CD8-positive, alpha-beta memory T cell (primary cell): Measurements from ENCODE around the gene ASCC1. TPM values are rescaled to one million over a fixed set of nuclear protein-coding genes. Genes with fewer than 3 reads are reported as not detected.

Experiments used
- CTCF ChIA-PET: fragments of 350-600 bp; sonication (Branson Sonifier 250); formaldehyde crosslinking; loops from one replicate; lab custom pipeline; 2021; ENCODE audit warnings: antibody characterized with exemption; lab: Charles Lee
- POLR2A ChIA-PET: fragments of 350-600 bp; sonication (Branson Sonifier 250); formaldehyde crosslinking; loops from one replicate; lab custom pipeline; 2021; ENCODE audit warnings: antibody characterized with exemption; lab: Charles Lee
- DNase-seq, 5 donors: peaks; one replicate each; pipeline versions ENCODE4 v3.0.0 to v3.0.0-alpha.2; 2020 to 2022; ENCODE audit warnings: mixed read lengths in 1 of 5
- H3K27ac ChIP-seq: one replicate; pipeline ENCODE4 v1.7.0; 2013; ENCODE audit warnings: low read depth, mild to moderate bottlenecking, low read length, moderate library complexity
- H3K27me3 ChIP-seq: 2 replicates; pipeline ENCODE4 v1.7.0; 2013; ENCODE audit warnings: low read length, mild to moderate bottlenecking; ENCODE audit not compliant: insufficient read depth, poor library complexity, severe bottlenecking
- H3K36me3 ChIP-seq: 2 replicates; pipeline ENCODE4 v1.7.0; 2013; ENCODE audit warnings: mild to moderate bottlenecking, low read length, moderate library complexity; ENCODE audit not compliant: insufficient read depth
- H3K4me1 ChIP-seq: 2 replicates; pipeline ENCODE4 v1.7.0; 2013; ENCODE audit warnings: mild to moderate bottlenecking, low read length, moderate library complexity; ENCODE audit not compliant: insufficient read depth
- H3K4me3 ChIP-seq: 2 replicates; pipeline ENCODE4 v1.7.0; 2013; ENCODE audit warnings: mild to moderate bottlenecking, low read length
- H3K9me3 ChIP-seq: 2 replicates; pipeline ENCODE4 v1.7.0; 2013; ENCODE audit warnings: mild to moderate bottlenecking, low read length
- H3K27ac Mint-ChIP-seq, 8 donors: one replicate each; pipeline ENCODE4 v1.8.0; 2020 to 2021; ENCODE audit warnings: mixed read lengths in 8 of 8, mild to moderate bottlenecking in 6 of 8, inconsistent platforms in 3 of 8, moderate library complexity in 3 of 8
- H3K27me3 Mint-ChIP-seq, 2 donors: one replicate each; pipeline ENCODE4 v1.8.0; 2020 to 2021; ENCODE audit warnings: mixed read lengths in 2 of 2, mild to moderate bottlenecking in 1 of 2, moderate library complexity in 1 of 2
- H3K36me3 Mint-ChIP-seq, 3 donors: one replicate each; pipeline ENCODE4 v1.8.0; 2020 to 2021; ENCODE audit warnings: mixed read lengths in 3 of 3, inconsistent platforms in 1 of 3, mild to moderate bottlenecking in 1 of 3
- H3K4me1 Mint-ChIP-seq, 3 donors: one replicate each; pipeline ENCODE4 v1.8.0; 2020 to 2021; ENCODE audit warnings: mixed read lengths in 3 of 3, inconsistent platforms in 1 of 3, mild to moderate bottlenecking in 1 of 3
- H3K4me3 Mint-ChIP-seq, 7 donors: one replicate each; pipeline ENCODE4 v1.8.0; 2020 to 2021; ENCODE audit warnings: mixed read lengths in 7 of 7, mild to moderate bottlenecking in 6 of 7, moderate library complexity in 4 of 7, inconsistent platforms in 2 of 7
- H3K9me3 Mint-ChIP-seq, 5 donors: one replicate each; pipeline ENCODE4 v1.8.0; 2020 to 2022; ENCODE audit warnings: mixed read lengths in 5 of 5, mild to moderate bottlenecking in 3 of 5, moderate library complexity in 2 of 5, inconsistent platforms in 1 of 5
- polyA plus RNA-seq: library from polyadenylated mRNA; unstranded; fragments of 300-500 nt; fragmentation: Illumina TruSeq; gene quantifications from one replicate; pipeline ENCODE4 v1.2.3, GENCODE V29; 2021
- total RNA-seq, 2 experiments: library from RNA; stranded (reverse); gene quantifications; one replicate each; pipeline ENCODE4 v1.2.3, GENCODE V29; 2021

ASCC1 gene
- total and polyA plus RNA-seq, 3 experiments from 2014 or later = 19.1 to 43.2 (median 36.3) TPM

GRCh38 chr10:72194949-72195348, 21.1 kb downstream of the ASCC1 start:
- no peaks in the 10 kb centered on the region for H3K9me3 ChIP-seq
- Mint-ChIP-seq H3K9me3 (no peaks in the 10 kb centered on the region), H3K4me1 (peaks cover 0 to 4% (median 3%) of the 10 kb centered on the region in 3 donors), H3K36me3 (peaks cover 3 to 45% (median 6%) of the 10 kb centered on the region in 3 donors), H3K27ac (peak overlapping the region in 1 of 8 donors; percentile 66), H3K4me3 (no peak overlapping the region), H3K27me3 (no peaks in the 10 kb centered on the region)
- no peak overlapping the region for H3K27ac ChIP-seq
- DNase-seq = no peak
- H3K4me3 ChIP-seq = no peak overlapping the region
- POLR2A ChIA-PET = interaction anchor here (0.7 kb wide), 2 partner anchors 65 to 108 kb away, joined by 3 read pairs; no protein-coding TSS in a partner anchor
- peaks cover 13% of the 10 kb centered on the region for H3K36me3 ChIP-seq
- CTCF ChIA-PET = no interaction called here
- no peaks in the 10 kb centered on the region for H3K27me3 ChIP-seq
- H3K4me1 ChIP-seq = no peaks in the 10 kb centered on the region

- Histone ChIP-seq H3K27ac (no peak overlapping the region), H3K9me3 (no peaks in the 10 kb centered on the region), H3K36me3 (no peaks in the 10 kb centered on the region), H3K27me3 (no peaks in the 10 kb centered on the region), H3K4me1 (no peaks in the 10 kb centered on the region), H3K4me3 (no peak overlapping the region)
- no peak for DNase-seq
- H3K27ac Mint-ChIP-seq = peak overlapping the region in 1 of 8 donors; percentile 8
- H3K36me3 Mint-ChIP-seq = peaks cover 9 to 39% (median 12%) of the 10 kb centered on the region in 3 donors
- CTCF ChIA-PET = no interaction called here
- peaks cover 0 to 6% (median 4%) of the 10 kb centered on the region in 5 donors for H3K9me3 Mint-ChIP-seq
- POLR2A ChIA-PET = interaction anchor here (1.0 kb wide), 1 partner anchor 29 kb away, joined by 10 read pairs; the partner anchor contains the start of genes ANAPC16 and ASCC1
- H3K27me3 Mint-ChIP-seq = no peaks in the 10 kb centered on the region
- no peak overlapping the region for H3K4me3 Mint-ChIP-seq
- peaks cover 0 to 7% (median 4%) of the 10 kb centered on the region in 3 donors for H3K4me1 Mint-ChIP-seq
Measured at GRCh38 chr10:72186982-72187330, 29.1 kb downstream of the ASCC1 start.

- Histone ChIP-seq H3K9me3 (no peaks in the 10 kb centered on the region), H3K36me3 (no peaks in the 10 kb centered on the region), H3K27ac (no peak overlapping the region), H3K27me3 (no peaks in the 10 kb centered on the region), H3K4me3 (no peak overlapping the region), H3K4me1 (no peaks in the 10 kb centered on the region)
- ChIA-PET POLR2A (interaction anchor here (1.0 kb wide), 1 partner anchor 29 kb away, joined by 10 read pairs; the partner anchor contains the start of genes ANAPC16 and ASCC1), CTCF (no interaction called here)
- H3K4me1 Mint-ChIP-seq = peaks cover 0 to 7% (median 4%) of the 10 kb centered on the region in 3 donors
- no peaks in the 10 kb centered on the region for H3K27me3 Mint-ChIP-seq
- no peak for DNase-seq
- H3K9me3 Mint-ChIP-seq = peaks cover 0 to 6% (median 4%) of the 10 kb centered on the region in 5 donors
- no peak overlapping the region for H3K4me3 Mint-ChIP-seq
- H3K27ac Mint-ChIP-seq = peak overlapping the region in 2 of 8 donors; percentile 8 to 24
- peaks cover 8 to 40% (median 12%) of the 10 kb centered on the region in 3 donors for H3K36me3 Mint-ChIP-seq
Measured at GRCh38 chr10:72186258-72186981, 29.7 kb downstream of the ASCC1 start.

GRCh38 chr10:72184156-72184555, 31.9 kb downstream of the ASCC1 start:
- H3K4me1 Mint-ChIP-seq = peaks cover 0 to 7% (median 4%) of the 10 kb centered on the region in 3 donors
- peaks cover 12 to 43% (median 12%) of the 10 kb centered on the region in 3 donors for H3K36me3 Mint-ChIP-seq
- Histone ChIP-seq H3K36me3 (no peaks in the 10 kb centered on the region), H3K4me1 (no peaks in the 10 kb centered on the region), H3K4me3 (no peak overlapping the region), H3K9me3 (no peaks in the 10 kb centered on the region), H3K27ac (no peak overlapping the region), H3K27me3 (no peaks in the 10 kb centered on the region)
- no peak overlapping the region for H3K4me3 Mint-ChIP-seq
- CTCF ChIA-PET = no interaction called here
- H3K27ac Mint-ChIP-seq = no peak overlapping the region
- POLR2A ChIA-PET = no interaction called here
- peaks cover 0 to 6% (median 4%) of the 10 kb centered on the region in 5 donors for H3K9me3 Mint-ChIP-seq
- DNase-seq = no peak
- no peaks in the 10 kb centered on the region for H3K27me3 Mint-ChIP-seq

GRCh38 chr10:72177454-72177853, 38.6 kb downstream of the ASCC1 start:
- Histone ChIP-seq H3K27me3 (no peaks in the 10 kb centered on the region), H3K4me3 (no peak overlapping the region), H3K4me1 (no peaks in the 10 kb centered on the region), H3K27ac (no peak overlapping the region), H3K9me3 (no peaks in the 10 kb centered on the region), H3K36me3 (no peaks in the 10 kb centered on the region)
- no peak overlapping the region for H3K4me3 Mint-ChIP-seq
- POLR2A ChIA-PET = no interaction called here
- no peaks in the 10 kb centered on the region for H3K4me1 Mint-ChIP-seq
- H3K36me3 Mint-ChIP-seq = peaks cover 0 to 33% (median 10%) of the 10 kb centered on the region in 3 donors
- CTCF ChIA-PET = interaction anchor here (0.9 kb wide), 1 partner anchor 44 kb away, joined by 3 read pairs; no protein-coding TSS in a partner anchor
- H3K27me3 Mint-ChIP-seq = no peaks in the 10 kb centered on the region
- H3K27ac Mint-ChIP-seq = no peak overlapping the region
- no peaks in the 10 kb centered on the region for H3K9me3 Mint-ChIP-seq
- DNase-seq = no peak

- Histone ChIP-seq H3K27ac (no peak overlapping the region), H3K9me3 (no peaks in the 10 kb centered on the region), H3K27me3 (no peaks in the 10 kb centered on the region), H3K36me3 (no peaks in the 10 kb centered on the region), H3K4me3 (no peak overlapping the region), H3K4me1 (no peaks in the 10 kb centered on the region)
- Mint-ChIP-seq H3K4me1 (no peaks in the 10 kb centered on the region), H3K9me3 (no peaks in the 10 kb centered on the region), H3K27ac (no peak overlapping the region), H3K27me3 (no peaks in the 10 kb centered on the region), H3K36me3 (peaks cover 0 to 28% (median 10%) of the 10 kb centered on the region in 3 donors), H3K4me3 (no peak overlapping the region)
- ChIA-PET POLR2A (no interaction called here), CTCF (interaction anchor here (0.9 kb wide), 1 partner anchor 45 kb away, joined by 3 read pairs; no protein-coding TSS in a partner anchor)
- no peak for DNase-seq
Measured at GRCh38 chr10:72176701-72177100, 39.4 kb downstream of the ASCC1 start.

- H3K36me3 ChIP-seq = no peaks in the 10 kb centered on the region
- POLR2A ChIA-PET = no interaction called here
- no peak overlapping the region for H3K27ac ChIP-seq
- H3K4me3 Mint-ChIP-seq = no peak overlapping the region
- no peaks in the 10 kb centered on the region for H3K27me3 ChIP-seq
- H3K27me3 Mint-ChIP-seq = no peaks in the 10 kb centered on the region
- DNase-seq = no peak
- H3K4me1 ChIP-seq = no peaks in the 10 kb centered on the region
- CTCF ChIA-PET = no interaction called here
- peaks cover 0 to 3% (median 0%) of the 10 kb centered on the region in 3 donors for H3K4me1 Mint-ChIP-seq
- H3K36me3 Mint-ChIP-seq = peaks cover 0 to 26% (median 9%) of the 10 kb centered on the region in 3 donors
- H3K9me3 Mint-ChIP-seq = no peaks in the 10 kb centered on the region
- H3K9me3 ChIP-seq = no peaks in the 10 kb centered on the region
- H3K4me3 ChIP-seq = no peak overlapping the region
- no peak overlapping the region for H3K27ac Mint-ChIP-seq
Measured at GRCh38 chr10:72175149-72175548, 40.9 kb downstream of the ASCC1 start.

- Histone ChIP-seq H3K4me3 (no peak overlapping the region), H3K27me3 (no peaks in the 10 kb centered on the region), H3K4me1 (no peaks in the 10 kb centered on the region), H3K27ac (no peak overlapping the region), H3K9me3 (no peaks in the 10 kb centered on the region), H3K36me3 (no peaks in the 10 kb centered on the region)
- H3K27me3 Mint-ChIP-seq = no peaks in the 10 kb centered on the region
- DNase-seq = no peak
- no peaks in the 10 kb centered on the region for H3K9me3 Mint-ChIP-seq
- ChIA-PET POLR2A (no interaction called here), CTCF (interaction anchor here (1.2 kb wide), 1 partner anchor 8 kb away, joined by 3 read pairs; no protein-coding TSS in a partner anchor)
- no peak overlapping the region for H3K4me3 Mint-ChIP-seq
- peaks cover 0 to 26% (median 5%) of the 10 kb centered on the region in 3 donors for H3K36me3 Mint-ChIP-seq
- peaks cover 0 to 3% (median 0%) of the 10 kb centered on the region in 3 donors for H3K4me1 Mint-ChIP-seq
- peak overlapping the region in 2 of 8 donors; percentile 13 to 39 for H3K27ac Mint-ChIP-seq
Measured at GRCh38 chr10:72174297-72174662, 41.8 kb downstream of the ASCC1 start.
